GM18909 (cell line): ENCODE data around the gene GTF3C4.

ENCODE experiments used
- ATAC-seq: cut with Tn5 transposase; IDR thresholded peaks from one replicate; pipeline ENCODE4 v1.9.1; 2021; ENCODE audit warnings: mild to moderate bottlenecking; ENCODE audit not compliant: unreplicated experiment, poor library complexity

The GTF3C4 gene, protein sequence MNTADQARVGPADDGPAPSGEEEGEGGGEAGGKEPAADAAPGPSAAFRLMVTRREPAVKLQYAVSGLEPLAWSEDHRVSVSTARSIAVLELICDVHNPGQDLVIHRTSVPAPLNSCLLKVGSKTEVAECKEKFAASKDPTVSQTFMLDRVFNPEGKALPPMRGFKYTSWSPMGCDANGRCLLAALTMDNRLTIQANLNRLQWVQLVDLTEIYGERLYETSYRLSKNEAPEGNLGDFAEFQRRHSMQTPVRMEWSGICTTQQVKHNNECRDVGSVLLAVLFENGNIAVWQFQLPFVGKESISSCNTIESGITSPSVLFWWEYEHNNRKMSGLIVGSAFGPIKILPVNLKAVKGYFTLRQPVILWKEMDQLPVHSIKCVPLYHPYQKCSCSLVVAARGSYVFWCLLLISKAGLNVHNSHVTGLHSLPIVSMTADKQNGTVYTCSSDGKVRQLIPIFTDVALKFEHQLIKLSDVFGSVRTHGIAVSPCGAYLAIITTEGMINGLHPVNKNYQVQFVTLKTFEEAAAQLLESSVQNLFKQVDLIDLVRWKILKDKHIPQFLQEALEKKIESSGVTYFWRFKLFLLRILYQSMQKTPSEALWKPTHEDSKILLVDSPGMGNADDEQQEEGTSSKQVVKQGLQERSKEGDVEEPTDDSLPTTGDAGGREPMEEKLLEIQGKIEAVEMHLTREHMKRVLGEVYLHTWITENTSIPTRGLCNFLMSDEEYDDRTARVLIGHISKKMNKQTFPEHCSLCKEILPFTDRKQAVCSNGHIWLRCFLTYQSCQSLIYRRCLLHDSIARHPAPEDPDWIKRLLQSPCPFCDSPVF

DNA sequence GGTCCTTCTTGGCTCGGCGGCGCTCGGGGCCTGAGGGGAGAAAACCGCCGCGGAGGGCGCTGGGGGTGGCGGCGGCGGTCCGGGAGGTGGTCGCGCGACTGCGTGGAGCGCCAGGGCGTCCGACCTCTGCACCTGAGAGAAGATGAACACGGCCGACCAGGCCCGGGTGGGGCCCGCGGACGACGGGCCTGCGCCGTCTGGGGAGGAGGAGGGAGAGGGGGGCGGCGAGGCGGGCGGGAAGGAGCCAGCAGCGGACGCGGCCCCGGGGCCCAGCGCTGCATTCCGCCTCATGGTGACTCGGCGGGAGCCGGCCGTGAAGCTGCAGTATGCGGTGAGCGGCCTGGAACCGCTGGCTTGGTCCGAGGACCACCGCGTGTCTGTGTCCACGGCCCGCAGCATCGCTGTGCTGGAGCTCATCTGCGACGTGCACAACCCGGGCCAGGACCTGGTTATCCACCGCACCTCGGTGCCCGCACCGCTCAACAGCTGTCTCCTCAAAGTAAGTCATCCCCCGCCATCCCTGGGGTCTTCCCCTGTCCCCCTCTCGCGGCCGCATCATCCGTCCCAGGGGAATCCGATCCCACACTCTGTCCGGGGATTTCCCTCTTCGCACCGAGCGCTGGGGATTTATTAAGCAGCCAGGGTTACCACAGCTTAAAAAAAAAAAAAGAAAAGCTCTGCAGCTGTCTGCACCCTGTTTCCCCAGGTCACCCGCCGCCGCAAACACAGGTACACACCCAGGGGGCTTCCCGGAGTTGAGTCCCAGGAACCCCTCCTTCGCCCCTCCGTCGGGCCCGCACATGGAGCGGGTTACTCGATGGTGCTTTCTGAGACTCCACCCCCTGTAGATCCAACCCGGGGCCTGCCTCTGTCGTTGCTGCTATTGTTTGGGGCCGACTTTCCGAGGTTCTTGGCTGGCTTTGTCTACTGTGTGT lies at the start of gene GTF3C4:
TSS of gene GTF3C4 (plus strand) at position 8 of the 935 bp plus-strand sequence. CDS start at position 143, 135 bp downstream.
- ATAC-seq = peak; percentile 24

DNA sequence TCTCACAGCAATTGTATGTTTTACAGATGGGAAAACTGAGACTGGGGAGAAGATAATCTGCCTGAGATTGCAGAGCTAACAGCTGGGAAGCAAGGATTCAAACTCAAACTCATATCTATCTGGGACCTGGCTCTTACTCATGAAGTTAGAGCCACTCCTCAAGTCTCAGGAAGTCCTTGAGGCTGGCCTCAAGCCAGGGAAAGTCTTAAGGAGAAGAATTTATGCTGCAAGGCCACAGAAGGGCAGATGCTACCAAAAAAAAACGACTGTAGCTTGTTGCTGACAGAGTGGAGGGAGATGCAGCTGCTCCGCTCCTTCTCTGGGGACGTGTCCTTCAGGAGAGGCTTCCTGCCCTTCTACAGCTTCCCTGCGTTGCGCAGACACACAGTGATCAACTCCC lies 48.1 kb upstream of the GTF3C4 start:
- no peak for ATAC-seq

DNA sequence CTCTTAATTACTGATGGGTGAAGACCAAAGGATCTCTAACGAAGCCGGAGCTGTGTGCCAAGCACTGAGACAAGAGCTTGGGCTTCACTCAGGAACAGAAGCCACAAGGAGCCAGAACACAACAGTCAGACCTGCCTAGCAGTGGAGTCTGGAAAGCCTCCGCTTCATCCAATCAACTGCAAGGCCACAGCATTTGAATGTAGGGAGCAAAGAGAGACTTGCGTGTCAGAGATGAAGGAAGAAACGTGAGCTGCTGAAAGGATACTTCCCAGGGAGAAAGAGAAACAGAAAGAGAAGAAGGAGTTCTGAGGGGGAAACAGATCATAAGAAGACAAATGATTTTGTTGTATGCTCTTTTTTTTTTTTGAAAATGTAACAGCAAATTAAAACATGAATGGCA lies 44.0 kb upstream of the GTF3C4 start:
- ATAC-seq = no peak

DNA sequence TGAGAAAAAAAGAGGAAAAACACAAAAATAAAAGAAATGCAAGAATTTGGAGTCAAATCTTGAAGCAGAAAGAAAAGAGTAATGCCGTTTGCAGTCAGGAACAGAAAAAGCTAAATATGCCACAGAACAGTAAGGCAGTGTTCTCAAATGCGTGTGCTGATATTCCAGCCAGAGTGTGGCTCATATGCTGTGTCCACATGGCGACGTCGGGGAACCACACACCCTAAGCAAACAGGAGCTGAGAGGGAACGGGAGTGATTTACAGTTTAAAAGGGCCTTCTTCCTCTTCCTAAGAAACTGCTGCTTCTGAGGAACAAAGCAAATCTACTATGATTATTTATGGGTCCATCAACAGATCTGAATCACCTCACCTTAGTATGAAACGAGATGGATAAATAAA lies 43.2 kb upstream of the GTF3C4 start:
- ATAC-seq = no peak

DNA sequence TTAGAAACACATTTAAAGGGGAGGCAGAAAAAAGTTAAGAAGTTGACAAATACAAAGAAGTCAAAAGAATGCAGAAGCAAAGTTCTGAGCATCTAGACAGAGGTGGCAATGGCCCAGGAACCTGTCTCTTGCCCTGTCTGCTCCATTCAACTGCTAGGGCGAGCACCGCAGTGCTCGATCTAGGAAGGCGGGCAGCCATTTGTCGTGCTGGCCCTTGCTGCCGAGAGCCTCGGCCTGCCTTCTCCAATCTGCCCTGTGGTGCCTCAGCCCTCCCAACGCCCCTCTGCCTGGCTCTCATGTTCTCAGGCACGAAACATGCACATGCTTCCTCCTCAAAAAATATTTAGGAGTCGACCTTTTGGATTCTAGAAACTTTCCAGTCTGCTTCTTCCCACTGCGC lies 42.7 kb upstream of the GTF3C4 start:
- ATAC-seq = no peak

DNA sequence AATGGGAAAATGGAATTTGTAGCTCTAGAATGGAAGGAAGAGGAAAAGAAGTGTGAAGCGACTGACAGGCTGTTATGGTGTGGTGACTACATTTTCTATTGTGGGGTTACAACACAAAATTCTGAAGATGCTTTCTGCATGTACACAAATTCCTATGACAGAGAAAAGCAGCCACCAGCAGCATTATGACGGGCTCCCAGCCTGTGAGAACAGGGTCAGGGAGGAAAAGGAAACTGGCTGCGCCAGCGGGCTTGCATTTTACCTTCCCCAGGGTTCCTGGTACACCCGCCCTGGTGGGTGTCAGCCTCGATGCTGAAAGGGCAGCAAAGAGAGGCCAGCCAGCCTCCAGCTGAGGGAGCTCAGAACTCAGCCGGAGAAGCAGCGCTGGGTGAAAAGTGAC lies 41.5 kb upstream of the GTF3C4 start:
- ATAC-seq = no peak

DNA sequence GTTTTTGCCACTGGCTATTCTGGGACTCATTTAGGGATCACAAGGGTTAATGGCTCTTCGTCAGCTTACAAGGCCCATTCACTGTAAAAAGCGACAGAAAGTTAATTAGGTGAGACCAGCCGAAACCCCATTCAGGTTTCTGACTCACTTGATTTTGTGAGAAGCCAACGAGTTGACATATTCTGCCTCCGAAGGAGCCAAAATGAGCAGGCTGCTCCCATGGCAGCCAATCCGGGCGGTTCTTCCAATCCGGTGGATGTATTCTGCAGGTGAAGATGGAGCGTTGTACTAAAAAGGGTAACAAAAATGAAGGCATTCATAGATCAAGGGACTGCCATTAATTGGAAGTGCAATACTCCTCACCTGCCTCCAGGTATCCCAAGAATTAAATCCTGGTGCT lies 40.1 kb upstream of the GTF3C4 start:
- no peak for ATAC-seq

DNA sequence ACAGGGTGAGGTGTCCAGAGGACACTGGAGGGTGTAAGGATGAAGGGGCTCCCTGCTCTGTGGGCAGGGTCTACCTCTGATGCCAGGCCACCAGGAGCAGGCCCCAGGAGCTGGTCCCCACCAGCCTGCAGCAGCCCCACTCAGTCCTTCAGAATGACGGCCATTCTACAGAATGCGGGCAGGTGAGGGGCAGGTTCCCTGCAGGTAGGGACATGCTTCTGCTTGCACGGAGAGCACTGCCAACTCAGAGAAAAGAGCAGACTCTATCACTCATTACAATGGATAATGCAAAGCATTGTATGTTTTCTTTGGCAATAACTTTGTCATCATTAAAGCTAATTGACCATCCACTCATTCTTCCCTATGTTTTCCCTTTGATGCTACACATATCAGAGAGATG lies 39.5 kb upstream of the GTF3C4 start:
- ATAC-seq = no peak

DNA sequence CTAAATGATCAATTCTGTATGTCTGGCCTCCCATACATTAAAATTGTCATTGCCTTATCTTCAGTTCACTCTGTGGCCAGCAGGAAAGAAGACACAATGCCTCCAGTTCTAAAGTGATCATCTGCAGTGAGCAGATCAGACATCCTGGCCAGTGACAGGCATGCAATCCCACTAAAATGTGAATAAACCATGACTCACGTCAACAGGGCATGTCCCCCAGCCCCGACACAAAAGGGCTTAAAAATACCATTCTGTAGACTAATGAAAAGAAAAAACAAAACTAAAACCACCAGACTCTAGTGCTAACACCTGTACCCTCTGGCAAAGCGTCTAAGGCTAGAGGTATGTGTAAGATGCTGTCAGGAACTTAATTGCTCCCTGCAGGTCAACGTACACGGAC lies 39.0 kb upstream of the GTF3C4 start:
- ATAC-seq = no peak

DNA sequence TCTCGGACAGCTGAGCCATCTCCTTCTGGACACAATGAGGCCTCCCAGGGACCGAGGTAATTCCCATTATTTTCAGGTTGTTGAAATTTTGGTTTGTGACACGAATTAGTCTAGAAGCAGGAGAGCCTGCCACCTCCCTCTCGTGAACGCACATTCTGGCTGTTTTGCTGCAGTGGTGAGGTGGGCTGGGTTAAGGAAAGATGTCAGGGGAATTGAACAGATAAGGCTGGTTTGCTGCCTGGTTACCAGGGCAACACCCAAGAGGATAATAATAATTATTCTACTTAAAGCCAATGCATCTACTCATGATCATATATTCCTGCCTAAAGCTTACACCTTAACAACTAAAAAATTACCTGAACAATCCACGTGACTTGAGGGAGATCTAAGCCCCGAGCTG lies 38.6 kb upstream of the GTF3C4 start:
- no peak for ATAC-seq

DNA sequence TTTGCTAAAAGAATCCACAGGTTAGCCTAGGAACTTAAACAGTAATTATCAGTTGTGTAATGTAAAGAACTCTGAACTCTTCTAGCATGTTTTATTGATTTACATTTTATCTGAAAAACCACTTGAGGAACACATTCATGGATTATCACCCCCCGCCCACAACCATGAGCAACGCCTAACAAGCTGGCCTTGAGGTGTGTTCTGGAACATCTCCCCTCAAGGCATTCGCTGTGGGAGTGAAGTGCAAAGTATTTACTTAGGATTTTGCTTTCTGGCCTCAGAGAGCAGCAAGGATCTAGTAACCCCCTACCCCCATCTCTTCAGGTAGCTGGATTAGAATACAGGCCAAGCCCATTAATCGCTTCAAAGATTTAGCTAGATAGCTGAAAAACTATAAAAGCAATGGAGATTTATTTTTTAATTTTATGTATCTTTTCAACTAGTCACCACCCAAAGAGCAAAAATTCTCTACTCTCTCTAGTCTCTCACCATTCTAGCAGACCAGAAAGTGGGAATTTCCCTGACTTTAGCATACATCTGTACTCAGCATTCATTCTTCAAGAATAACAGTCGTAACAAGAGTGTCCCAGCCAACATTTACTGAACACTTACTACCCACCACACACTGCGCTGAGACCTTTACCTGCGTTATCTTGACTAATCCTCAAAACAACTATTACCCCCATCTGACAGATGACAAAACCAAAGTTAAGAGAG lies 37.7 kb upstream of the GTF3C4 start:
- no peak for ATAC-seq

DNA sequence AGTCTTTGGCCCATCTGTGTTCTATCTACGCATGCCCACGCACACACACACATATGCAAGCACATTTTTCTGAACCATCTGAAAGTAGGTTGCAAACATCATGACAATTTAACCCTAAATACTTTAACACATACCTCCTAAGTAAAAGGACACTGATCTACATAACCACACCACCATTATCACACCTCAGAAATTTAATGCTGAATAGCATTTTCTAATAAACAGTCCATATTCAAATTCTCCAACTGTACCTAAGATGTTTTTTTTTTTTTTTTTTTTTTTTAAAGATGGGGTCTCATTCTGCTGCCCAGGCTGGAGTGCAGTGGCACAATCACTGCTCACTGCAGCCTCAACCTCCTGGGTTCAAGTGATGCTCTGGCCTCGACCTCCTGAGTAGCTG lies 35.9 kb upstream of the GTF3C4 start:
- no peak for ATAC-seq

DNA sequence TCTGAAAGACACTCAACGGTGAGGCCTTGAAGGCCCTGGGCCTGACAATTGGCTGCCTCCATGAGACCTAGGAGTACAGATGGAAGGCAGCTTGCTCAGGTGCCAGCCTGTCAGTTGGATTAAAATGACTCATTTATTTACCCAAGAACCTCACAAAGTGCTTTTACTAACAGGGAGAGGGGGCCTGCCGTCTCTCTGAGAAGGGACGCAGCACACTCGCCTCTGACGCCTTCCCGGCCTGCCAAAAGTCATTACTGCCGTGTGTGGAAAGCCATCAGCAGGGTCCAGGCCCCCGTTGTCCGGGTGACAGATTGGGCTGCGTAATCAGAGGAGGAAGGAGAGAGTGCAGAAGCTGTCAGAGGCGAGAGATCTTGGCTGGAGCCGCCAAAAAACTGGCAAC lies 32.9 kb upstream of the GTF3C4 start:
- ATAC-seq = no peak

DNA sequence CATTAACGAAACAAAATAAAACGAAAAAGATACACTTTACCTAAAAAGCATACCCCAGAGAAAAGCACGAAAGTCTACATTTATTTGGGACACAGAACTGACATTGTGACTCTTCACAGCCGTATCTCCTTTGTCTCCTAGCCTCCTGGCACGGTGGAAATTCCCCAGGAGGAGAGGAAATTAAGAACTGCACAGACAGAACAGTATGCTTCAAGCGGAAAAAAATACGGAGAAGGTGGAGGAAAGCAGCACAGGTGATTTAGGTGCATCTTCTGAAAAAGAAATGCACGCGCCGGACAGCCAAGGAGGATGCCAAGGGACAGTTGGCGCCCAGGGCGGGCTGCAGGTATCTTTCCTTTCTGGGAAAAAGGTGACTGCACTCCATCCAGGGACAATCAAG lies 32.5 kb upstream of the GTF3C4 start:
- ATAC-seq = no peak

DNA sequence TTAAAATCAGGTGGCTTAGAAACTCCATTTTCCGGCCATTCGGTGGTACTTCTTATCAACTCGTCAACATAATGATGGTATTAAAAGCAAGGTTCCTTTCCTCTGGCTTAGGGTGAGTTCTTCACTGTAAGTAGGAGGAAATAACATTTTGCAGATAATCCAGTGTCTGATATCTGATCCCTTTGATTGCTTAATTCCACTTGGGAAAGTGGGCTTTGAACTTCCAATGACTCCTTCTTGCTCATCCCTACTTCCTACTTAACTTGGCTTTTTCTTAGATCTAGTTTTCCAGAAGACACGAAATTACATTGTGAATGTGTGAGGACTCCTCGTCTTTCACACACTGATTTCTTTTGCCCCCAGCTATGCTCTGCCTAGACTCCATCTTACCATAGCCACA lies 32.0 kb upstream of the GTF3C4 start:
- ATAC-seq = no peak

DNA sequence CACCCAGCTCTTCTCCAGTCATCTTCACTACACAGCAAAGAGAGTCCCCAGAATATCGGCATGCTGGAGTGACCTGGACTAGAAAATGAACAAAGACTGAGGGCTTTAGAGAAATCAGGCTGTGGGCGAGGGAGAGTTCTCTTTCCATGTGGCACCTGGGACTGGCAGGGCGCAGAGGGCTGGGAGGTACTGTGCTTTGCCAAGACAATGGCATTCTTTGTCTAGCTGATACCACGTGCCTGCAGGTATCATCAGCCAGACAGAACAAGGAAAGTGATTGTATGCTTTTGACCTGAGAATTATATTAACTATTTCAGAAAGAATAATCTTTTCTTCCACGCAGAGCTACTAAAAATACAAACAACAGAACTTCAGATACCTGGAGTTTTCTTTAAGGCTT lies 30.9 kb upstream of the GTF3C4 start:
- ATAC-seq = no peak

DNA sequence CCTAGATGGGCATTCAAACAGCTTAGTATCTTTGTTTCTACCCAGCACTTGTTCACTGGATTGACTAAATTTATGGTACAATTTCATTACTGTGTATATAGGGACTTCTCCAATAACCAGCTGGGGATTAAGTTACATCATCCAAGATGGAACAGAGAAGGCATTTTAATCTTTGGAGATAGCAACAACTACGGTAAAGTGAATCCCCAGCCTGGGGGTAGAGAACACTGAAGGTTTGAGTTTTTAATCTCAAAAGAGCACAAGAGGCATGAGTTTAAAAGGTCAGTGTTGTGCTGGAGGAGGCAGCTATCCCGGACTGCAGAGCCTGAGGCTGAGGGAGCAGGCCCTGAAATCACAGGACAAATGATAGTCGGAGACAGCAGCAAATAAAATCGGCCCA lies 29.0 kb upstream of the GTF3C4 start:
- ATAC-seq = no peak

DNA sequence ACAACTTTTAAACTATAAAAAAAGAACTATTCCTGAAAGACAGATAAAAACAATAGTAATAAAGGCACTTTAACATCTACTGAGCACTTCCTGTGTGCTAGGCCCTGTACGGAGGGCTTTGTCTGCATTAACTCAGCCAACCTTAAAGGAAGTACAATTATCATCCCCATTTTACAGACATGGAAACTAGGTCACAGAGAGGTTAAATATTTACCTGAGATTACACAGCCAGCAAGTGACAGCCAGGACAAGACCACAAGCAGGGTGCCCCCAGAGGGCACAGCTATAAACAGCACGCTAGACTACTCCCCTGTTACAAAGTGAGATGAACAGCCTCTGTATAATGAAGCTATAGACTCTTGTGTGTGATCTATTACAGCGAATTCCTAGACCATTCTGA lies 26.0 kb upstream of the GTF3C4 start:
- no peak for ATAC-seq

DNA sequence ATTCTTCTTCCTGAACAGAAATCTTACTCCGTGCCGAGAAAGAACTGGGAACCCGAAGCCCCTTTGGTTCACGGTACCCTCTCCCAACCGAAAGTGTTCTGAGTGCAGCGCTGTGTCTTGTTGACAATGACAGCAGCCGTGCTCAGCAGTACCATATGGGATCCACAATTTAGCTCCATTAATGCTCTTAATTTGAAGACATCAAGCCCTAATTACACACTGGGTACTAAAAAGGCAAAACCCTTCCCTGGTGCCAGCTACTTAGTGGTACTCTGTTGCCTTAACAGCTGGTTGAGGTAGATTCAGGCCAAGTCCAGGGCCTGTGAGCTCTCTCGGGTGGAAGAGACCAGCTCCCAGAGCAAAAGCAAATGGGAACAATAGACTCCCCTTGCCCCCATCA lies 25.0 kb upstream of the GTF3C4 start:
- ATAC-seq = no peak

DNA sequence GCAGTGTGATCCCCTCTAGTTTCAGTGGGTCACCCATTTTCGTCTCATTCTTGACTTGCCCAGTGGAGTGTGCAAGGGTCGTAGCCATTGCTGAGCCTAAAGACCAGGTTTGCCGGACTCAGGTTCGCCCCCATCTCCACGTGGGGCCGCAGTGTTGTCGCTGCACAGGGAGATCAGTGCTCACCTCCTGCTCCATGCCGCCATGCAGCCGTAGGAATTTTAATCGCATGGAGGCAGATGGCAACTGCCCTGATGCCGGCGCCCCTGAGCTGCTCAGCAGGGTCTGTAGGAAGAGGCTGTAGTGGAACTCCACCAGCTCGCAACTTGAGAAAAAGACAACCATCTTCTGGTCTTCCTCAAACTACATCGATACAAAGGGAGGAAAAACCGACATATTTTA lies 24.6 kb upstream of the GTF3C4 start:
- no peak for ATAC-seq
